ENCODE data around the gene BCL11B. TPM values are rescaled to one million over a fixed set of nuclear protein-coding genes. Genes with fewer than 3 reads are reported as not detected.

Gene BCL11B
- total RNA-seq, 1 donor from 2014 or later: 11.5 TPM

- H3K4me1 ChIP-seq: peaks cover 38% of the 10 kb centered on the region
- no peaks in the 10 kb centered on the region for H3K36me3 ChIP-seq
- no peaks in the 10 kb centered on the region for H3K9me3 ChIP-seq
- TF ChIP-seq POLR2A (IDR thresholded peaks at IDR 0.05) (no peak), POLR2AphosphoS5 (IDR thresholded peaks at IDR 0.05; ENCODE audit: insufficient read depth in 1 of 2, low read depth in 1 of 2) (no peak)
- TF ChIP-seq, protein P1, sequence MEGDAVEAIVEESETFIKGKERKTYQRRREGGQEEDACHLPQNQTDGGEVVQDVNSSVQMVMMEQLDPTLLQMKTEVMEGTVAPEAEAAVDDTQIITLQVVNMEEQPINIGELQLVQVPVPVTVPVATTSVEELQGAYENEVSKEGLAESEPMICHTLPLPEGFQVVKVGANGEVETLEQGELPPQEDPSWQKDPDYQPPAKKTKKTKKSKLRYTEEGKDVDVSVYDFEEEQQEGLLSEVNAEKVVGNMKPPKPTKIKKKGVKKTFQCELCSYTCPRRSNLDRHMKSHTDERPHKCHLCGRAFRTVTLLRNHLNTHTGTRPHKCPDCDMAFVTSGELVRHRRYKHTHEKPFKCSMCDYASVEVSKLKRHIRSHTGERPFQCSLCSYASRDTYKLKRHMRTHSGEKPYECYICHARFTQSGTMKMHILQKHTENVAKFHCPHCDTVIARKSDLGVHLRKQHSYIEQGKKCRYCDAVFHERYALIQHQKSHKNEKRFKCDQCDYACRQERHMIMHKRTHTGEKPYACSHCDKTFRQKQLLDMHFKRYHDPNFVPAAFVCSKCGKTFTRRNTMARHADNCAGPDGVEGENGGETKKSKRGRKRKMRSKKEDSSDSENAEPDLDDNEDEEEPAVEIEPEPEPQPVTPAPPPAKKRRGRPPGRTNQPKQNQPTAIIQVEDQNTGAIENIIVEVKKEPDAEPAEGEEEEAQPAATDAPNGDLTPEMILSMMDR (IDR thresholded peaks at IDR 0.05): no peak
- DNase-seq (ENCODE audit: extremely low spot score in 2 of 2): no peak
- no peak overlapping the region for H3K27ac ChIP-seq
- no peak overlapping the region for H3K4me3 ChIP-seq
- intact Hi-C loops (cut with DNase I): no loop called here
- H3K27me3 ChIP-seq: no peaks in the 10 kb centered on the region
These were observed 59.4 kb downstream of the BCL11B start for GRCh38 chr14:99212646-99213045.

- intact Hi-C loops (cut with DNase I): no loop called here
- DNase-seq (ENCODE audit: extremely low spot score in 2 of 2): no peak
- Histone ChIP-seq H3K4me3 (no peak overlapping the region), H3K9me3 (no peaks in the 10 kb centered on the region), H3K27me3 (no peaks in the 10 kb centered on the region), H3K4me1 (peaks cover 38% of the 10 kb centered on the region), H3K27ac (no peak overlapping the region), H3K36me3 (no peaks in the 10 kb centered on the region)
- TF ChIP-seq, protein P1 (IDR thresholded peaks at IDR 0.05): no peak
- TF ChIP-seq POLR2AphosphoS5 (IDR thresholded peaks at IDR 0.05; ENCODE audit: insufficient read depth in 1 of 2, low read depth in 1 of 2) (no peak), POLR2A (IDR thresholded peaks at IDR 0.05) (no peak)
These were observed 59.8 kb downstream of the BCL11B start for GRCh38 chr14:99212199-99212598.

DNA sequence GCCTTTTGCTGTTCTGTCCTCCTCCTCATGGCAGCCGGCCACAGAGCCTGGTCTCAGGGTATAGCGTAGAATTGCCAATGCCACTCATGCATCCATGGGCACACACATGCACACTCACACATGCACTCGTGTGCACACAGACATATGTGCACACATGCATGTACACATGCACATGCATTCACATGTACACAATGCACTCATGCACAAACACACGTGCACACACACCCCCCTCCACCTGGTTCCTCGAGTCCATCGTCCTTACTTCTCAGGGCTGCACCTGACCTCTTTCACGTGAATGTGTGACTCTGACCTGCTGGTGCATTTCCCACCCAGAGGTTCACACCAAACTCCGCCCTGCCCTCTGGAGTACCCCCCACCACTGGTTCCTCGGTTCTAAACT is 60.6 kb downstream of the BCL11B start:
- TF ChIP-seq POLR2AphosphoS5 (IDR thresholded peaks at IDR 0.05; ENCODE audit: insufficient read depth in 1 of 2, low read depth in 1 of 2) (no peak), POLR2A (IDR thresholded peaks at IDR 0.05) (no peak)
- TF ChIP-seq, protein P1 (IDR thresholded peaks at IDR 0.05): no peak
- H3K27ac ChIP-seq: no peak overlapping the region
- H3K27me3 ChIP-seq: no peaks in the 10 kb centered on the region
- peaks cover 32% of the 10 kb centered on the region for H3K4me1 ChIP-seq
- no peaks in the 10 kb centered on the region for H3K9me3 ChIP-seq
- no peaks in the 10 kb centered on the region for H3K36me3 ChIP-seq
- intact Hi-C loops (cut with DNase I): no loop called here
- no peak overlapping the region for H3K4me3 ChIP-seq
- no peak for DNase-seq (ENCODE audit: extremely low spot score in 2 of 2)

DNA sequence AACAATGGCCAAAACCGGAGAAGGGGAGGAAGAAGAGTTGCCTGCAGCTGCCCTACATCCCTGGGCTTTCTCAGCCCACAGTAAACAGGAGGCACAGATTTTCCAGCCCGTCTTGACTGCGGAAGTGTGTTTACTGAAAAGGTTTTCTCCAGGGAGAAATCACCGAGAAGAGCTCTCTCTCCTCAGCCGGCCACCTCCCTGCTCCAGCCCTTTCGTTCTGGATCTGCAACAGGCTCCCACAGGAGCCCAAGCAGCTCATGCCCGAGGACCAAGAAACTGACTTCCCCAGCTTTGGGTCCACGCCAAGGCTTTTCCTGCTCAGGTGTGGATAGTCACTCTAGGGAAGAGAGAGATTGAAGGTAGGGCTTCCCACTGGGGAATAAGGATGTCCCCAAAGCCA is 61.7 kb downstream of the BCL11B start:
- DNase-seq (ENCODE audit: extremely low spot score in 2 of 2): no peak
- H3K9me3 ChIP-seq: no peaks in the 10 kb centered on the region
- H3K27ac ChIP-seq: no peak overlapping the region
- intact Hi-C loops (cut with DNase I): no loop called here
- no peak overlapping the region for H3K4me3 ChIP-seq
- no peaks in the 10 kb centered on the region for H3K36me3 ChIP-seq
- H3K4me1 ChIP-seq: peaks cover 22% of the 10 kb centered on the region
- TF ChIP-seq, protein P1 (IDR thresholded peaks at IDR 0.05): no peak
- TF ChIP-seq POLR2A (IDR thresholded peaks at IDR 0.05): no peak
- no peak for TF ChIP-seq POLR2AphosphoS5 (IDR thresholded peaks at IDR 0.05; ENCODE audit: insufficient read depth in 1 of 2, low read depth in 1 of 2)
- no peaks in the 10 kb centered on the region for H3K27me3 ChIP-seq

DNA sequence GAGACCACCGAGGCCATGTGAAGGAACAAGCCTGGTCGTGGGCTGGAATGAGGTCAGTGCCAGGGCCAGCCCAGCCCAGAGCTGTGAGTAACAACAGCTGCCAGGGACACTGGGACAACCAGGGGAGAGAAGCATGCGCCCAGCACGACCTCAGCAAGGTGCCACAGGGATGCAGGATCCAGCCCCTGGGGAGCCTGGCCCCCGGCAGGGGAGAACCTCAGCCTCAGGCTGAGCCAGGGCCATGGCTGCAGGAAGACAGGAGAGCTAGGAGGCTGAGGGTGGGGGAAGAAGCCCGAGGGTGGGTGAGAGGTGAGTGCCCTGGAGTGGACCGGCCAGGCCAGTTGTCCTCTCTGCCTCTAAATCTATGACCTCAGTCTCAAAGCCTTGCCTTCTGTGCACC is 62.6 kb downstream of the BCL11B start:
- Histone ChIP-seq H3K36me3 (no peaks in the 10 kb centered on the region), H3K4me1 (peaks cover 15% of the 10 kb centered on the region), H3K27ac (no peak overlapping the region), H3K4me3 (no peak overlapping the region), H3K9me3 (no peaks in the 10 kb centered on the region), H3K27me3 (no peaks in the 10 kb centered on the region)
- TF ChIP-seq, protein P1 (IDR thresholded peaks at IDR 0.05): no peak
- TF ChIP-seq POLR2AphosphoS5 (IDR thresholded peaks at IDR 0.05; ENCODE audit: insufficient read depth in 1 of 2, low read depth in 1 of 2) (no peak), POLR2A (IDR thresholded peaks at IDR 0.05) (no peak)
- DNase-seq (ENCODE audit: extremely low spot score in 2 of 2): no peak
- intact Hi-C loops (cut with DNase I): no loop called here

Measured in vagina (tissue), 2 donors.